ENCODE data around the gene ST6GALNAC6. TPM values are rescaled to one million over a fixed set of nuclear protein-coding genes. Genes with fewer than 3 reads are reported as not detected.
A peak's percentile ranks its signal among the peaks of the same experiment; 100 is the strongest.

Gene ST6GALNAC6
- total and polyA plus RNA-seq, 2 donors (not counting 1 experiment from before 2014, with no cell fraction given), result 68.0 to 126 TPM

DNA sequence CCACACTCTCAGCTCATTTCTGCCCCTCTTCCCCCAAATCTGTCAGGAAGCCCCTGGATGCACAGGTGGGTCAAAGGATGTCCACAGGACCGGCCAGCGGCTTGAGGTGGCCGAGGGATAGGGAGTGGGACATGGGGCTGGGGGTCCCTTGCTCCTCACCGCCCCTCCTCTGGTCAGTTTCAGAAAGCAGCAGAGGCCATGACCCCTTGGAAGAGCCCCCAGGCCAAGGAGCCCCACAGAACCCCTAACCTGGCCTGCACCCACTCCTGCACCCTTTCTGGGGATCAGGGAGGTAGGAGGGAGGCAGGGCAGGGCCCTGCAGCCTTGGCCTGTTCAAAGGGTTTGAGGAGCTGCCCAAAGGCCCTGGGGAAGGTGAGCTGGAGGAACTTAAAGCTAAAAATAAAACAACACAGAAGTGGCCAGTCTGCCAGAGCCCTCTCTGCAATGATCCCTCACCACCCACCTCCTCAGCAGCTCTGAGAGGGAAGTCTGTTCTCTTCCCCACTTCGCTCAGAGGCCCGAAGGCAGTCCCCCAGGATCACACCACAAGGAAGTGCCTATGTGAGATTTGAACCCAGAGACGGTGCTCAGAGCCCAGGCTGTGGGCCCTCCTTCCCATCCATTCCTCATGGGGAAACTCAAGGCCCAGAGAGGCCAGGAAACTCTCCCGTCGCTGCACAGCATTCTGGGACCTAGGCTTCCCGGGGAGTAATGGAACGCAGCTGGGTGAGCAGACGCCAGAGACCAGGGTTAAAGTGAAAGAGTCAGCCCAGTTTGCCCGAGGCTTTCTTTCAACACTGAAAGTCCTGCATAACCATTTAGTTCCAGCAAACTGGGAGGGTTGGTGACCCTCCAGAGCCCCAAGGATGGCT, 45.9 kb downstream of the ST6GALNAC6 start:
- Mint-ChIP-seq H3K9me3 (ENCODE audit: insufficient read depth) (peaks cover 9% of the 10 kb centered on the region), H3K27ac (peak overlapping the region; percentile 82), H3K4me1 (peaks cover 38% of the 10 kb centered on the region), H3K4me3 (peak overlapping the region; percentile 87), H3K27me3 (no peaks in the 10 kb centered on the region)
- Histone ChIP-seq H3K79me2 (ENCODE audit: control insufficient read depth, insufficient read depth, low read length) (peaks cover 12% of the 10 kb centered on the region), H3K4me3 (ENCODE audit: control extremely low read depth in 1 of 5, extremely low read depth in 1 of 5, insufficient read depth in 1 of 5, low read depth in 2 of 5, low read length in 4 of 5) (peak overlapping the region; percentile 45 to 92 (median 64)), H4K20me1 (ENCODE audit: control insufficient read depth, insufficient read depth, low read length, poor library complexity, severe bottlenecking) (no peaks in the 10 kb centered on the region), H3K9me3 (ENCODE audit: control extremely low read depth in 1 of 3, control insufficient read depth in 2 of 3, insufficient read depth in 1 of 3, low read length in 2 of 3) (peaks cover 0 to 19% (median 11%) of the 10 kb centered on the region in 3 donors), H3K27me3 (replicated peaks in 1 of 4; ENCODE audit: control extremely low read depth in 1 of 4, control insufficient read depth in 3 of 4, insufficient read depth in 4 of 4, low read length in 3 of 4) (no peaks in the 10 kb centered on the region), H3K9ac (ENCODE audit: low read length) (peak overlapping the region; percentile 84), H3K27ac (ENCODE audit: low read length in 2 of 2) (peak overlapping the region; percentile 24 to 74), H3K4me2 (replicated peaks; ENCODE audit: low read depth, low read length, poor library complexity, severe bottlenecking) (peak overlapping the region; percentile 98), H3K4me1 (ENCODE audit: control insufficient read depth in 2 of 2, insufficient read depth in 2 of 2, low read length in 2 of 2) (peaks cover 36 to 50% of the 10 kb centered on the region in 2 donors), H3K36me3 (replicated peaks in 1 of 2; ENCODE audit: control extremely low read depth in 1 of 2, control insufficient read depth in 1 of 2, extremely low read depth in 1 of 2, insufficient read depth in 2 of 2, low read length in 1 of 2) (no peaks in the 10 kb centered on the region), H2AFZ (ENCODE audit: insufficient read depth, low read depth, low read length, poor library complexity, severe bottlenecking) (peak overlapping the region; percentile 87)
- POLR2A ChIA-PET, result interaction anchor here (0.6 to 1.7 kb wide), 5 partner anchors 9 to 836 kb away, joined by 3 to 8 read pairs (median 3); no protein-coding TSS in a partner anchor
- CTCF ChIA-PET, result interaction anchor here (0.6 to 2.2 kb wide), 7 partner anchors 10 to 119 kb away, joined by 3 to 14 read pairs (median 5); partner anchors contain the start of gene TOR2A
- intact Hi-C loops (cut with micrococcal nuclease), result no loop called here
- TF ChIP-seq, protein P1, sequence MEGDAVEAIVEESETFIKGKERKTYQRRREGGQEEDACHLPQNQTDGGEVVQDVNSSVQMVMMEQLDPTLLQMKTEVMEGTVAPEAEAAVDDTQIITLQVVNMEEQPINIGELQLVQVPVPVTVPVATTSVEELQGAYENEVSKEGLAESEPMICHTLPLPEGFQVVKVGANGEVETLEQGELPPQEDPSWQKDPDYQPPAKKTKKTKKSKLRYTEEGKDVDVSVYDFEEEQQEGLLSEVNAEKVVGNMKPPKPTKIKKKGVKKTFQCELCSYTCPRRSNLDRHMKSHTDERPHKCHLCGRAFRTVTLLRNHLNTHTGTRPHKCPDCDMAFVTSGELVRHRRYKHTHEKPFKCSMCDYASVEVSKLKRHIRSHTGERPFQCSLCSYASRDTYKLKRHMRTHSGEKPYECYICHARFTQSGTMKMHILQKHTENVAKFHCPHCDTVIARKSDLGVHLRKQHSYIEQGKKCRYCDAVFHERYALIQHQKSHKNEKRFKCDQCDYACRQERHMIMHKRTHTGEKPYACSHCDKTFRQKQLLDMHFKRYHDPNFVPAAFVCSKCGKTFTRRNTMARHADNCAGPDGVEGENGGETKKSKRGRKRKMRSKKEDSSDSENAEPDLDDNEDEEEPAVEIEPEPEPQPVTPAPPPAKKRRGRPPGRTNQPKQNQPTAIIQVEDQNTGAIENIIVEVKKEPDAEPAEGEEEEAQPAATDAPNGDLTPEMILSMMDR (IDR thresholded peaks at IDR 0.05), result no peak
- no peak for TF ChIP-seq EZH2 (IDR thresholded peaks at IDR 0.05; ENCODE audit: borderline replicate concordance, insufficient read depth, low read depth, low read length, poor library complexity, severe bottlenecking)
- ATAC-seq (ENCODE audit: low read depth) (peak; percentile 26), DNase-seq (peak; percentile 39)
- WGBS (ENCODE audit: insufficient coverage), result 13% methylated on average over 9 of the region's 13 CpGs

Measured in B cell (primary cell).